Right renal pelvis (tissue), 4 donors: ENCODE measurements around the gene TMEM81. TPM values are rescaled to one million over a fixed set of nuclear protein-coding genes. Genes with fewer than 3 reads are reported as not detected.

Source experiments
- DNase-seq, 4 donors: peaks; one replicate each; pipeline ENCODE4 v3.0.0-alpha.2; 2013; ENCODE audit warnings: low read depth in 4 of 4, low spot score in 3 of 4, missing footprints in 1 of 4
- polyA plus RNA-seq, 4 donors: library from polyadenylated mRNA; unstranded; fragments of 120-200 nt; gene quantifications; one replicate each; pipeline ENCODE4 v1.2.1, GENCODE V29; 2013; ENCODE audit not compliant: insufficient read length in 4 of 4

Gene TMEM81
- polyA plus RNA-seq, 4 donors = 3.2 to 4.0 (median 3.9) TPM

- DNase-seq = no peak
Measured at GRCh38 chr1:205077158-205077933, 6.9 kb downstream of the TMEM81 start.

- DNase-seq = no peak
Measured at GRCh38 chr1:205076245-205076761, 8.0 kb downstream of the TMEM81 start.

GRCh38 chr1:205075642-205076155, 8.6 kb downstream of the TMEM81 start:
- no peak for DNase-seq

- no peak for DNase-seq
Measured at GRCh38 chr1:205074513-205074912, 9.7 kb downstream of the TMEM81 start.

GRCh38 chr1:205074084-205074483, 10.2 kb downstream of the TMEM81 start:
- no peak for DNase-seq

GRCh38 chr1:205073511-205073910, 10.7 kb downstream of the TMEM81 start:
- DNase-seq = no peak

- no peak for DNase-seq
Measured at GRCh38 chr1:205072881-205073280, 11.4 kb downstream of the TMEM81 start.

- DNase-seq = no peak
Measured at GRCh38 chr1:205072286-205072685, 12.0 kb downstream of the TMEM81 start.

- no peak for DNase-seq
Measured at GRCh38 chr1:205071801-205072200, 12.5 kb downstream of the TMEM81 start.

GRCh38 chr1:205071028-205071409, 13.2 kb downstream of the TMEM81 start:
- no peak for DNase-seq

GRCh38 chr1:205069371-205070125, 14.7 kb downstream of the TMEM81 start:
- DNase-seq = no peak

GRCh38 chr1:205068457-205069040, 15.7 kb downstream of the TMEM81 start:
- no peak for DNase-seq

- DNase-seq = no peak
Measured at GRCh38 chr1:205068001-205068400, 16.3 kb downstream of the TMEM81 start.

- DNase-seq = no peak
Measured at GRCh38 chr1:205067031-205067430, 17.2 kb downstream of the TMEM81 start.

- DNase-seq = no peak
Measured at GRCh38 chr1:205066141-205066818, 18.0 kb downstream of the TMEM81 start.

- no peak for DNase-seq
Measured at GRCh38 chr1:205065666-205066065, 18.6 kb downstream of the TMEM81 start.

GRCh38 chr1:205064741-205065316, 19.4 kb downstream of the TMEM81 start:
- DNase-seq = no peak

- DNase-seq = no peak
Measured at GRCh38 chr1:205064301-205064700, 20.0 kb downstream of the TMEM81 start.

GRCh38 chr1:205062895-205063294, 21.4 kb downstream of the TMEM81 start:
- DNase-seq = no peak

GRCh38 chr1:205062319-205062718, 21.9 kb downstream of the TMEM81 start:
- DNase-seq = no peak
